Duodenal mucosa (tissue), 2 donors: ENCODE measurements around the gene SUCLG2.

Source experiments
- H3K27ac ChIP-seq: one replicate; pipeline ENCODE4 v1.7.0; 2013; ENCODE audit warnings: low read depth, low read length
- H3K27me3 ChIP-seq, 2 donors: one replicate each; pipeline ENCODE4 v1.7.0; 2013; ENCODE audit warnings: low read length in 2 of 2, control low read depth in 1 of 2; ENCODE audit not compliant: insufficient read depth in 2 of 2, control insufficient read depth in 1 of 2
- H3K36me3 ChIP-seq, 2 donors: one replicate each; pipeline ENCODE4 v1.7.0; 2013; ENCODE audit warnings: low read length in 2 of 2, control low read depth in 1 of 2; ENCODE audit not compliant: insufficient read depth in 2 of 2, control insufficient read depth in 1 of 2
- H3K4me1 ChIP-seq, 2 donors: one replicate each; pipeline ENCODE4 v1.7.0; 2013; ENCODE audit warnings: low read length in 2 of 2, control low read depth in 1 of 2; ENCODE audit not compliant: insufficient read depth in 2 of 2, control insufficient read depth in 1 of 2
- H3K4me3 ChIP-seq, 2 donors: one replicate each; pipeline ENCODE4 v1.7.0; 2013; ENCODE audit warnings: low read length in 2 of 2, low read depth in 1 of 2
- H3K9ac ChIP-seq, 2 donors: one replicate each; pipeline ENCODE4 v1.7.0; 2013; ENCODE audit warnings: low read length in 2 of 2, low read depth in 1 of 2
- H3K9me3 ChIP-seq, 2 donors: one replicate each; pipeline ENCODE4 v1.7.0; 2013; ENCODE audit warnings: low read length in 2 of 2, control low read depth in 1 of 2; ENCODE audit not compliant: control insufficient read depth in 1 of 2

Gene SUCLG2

DNA sequence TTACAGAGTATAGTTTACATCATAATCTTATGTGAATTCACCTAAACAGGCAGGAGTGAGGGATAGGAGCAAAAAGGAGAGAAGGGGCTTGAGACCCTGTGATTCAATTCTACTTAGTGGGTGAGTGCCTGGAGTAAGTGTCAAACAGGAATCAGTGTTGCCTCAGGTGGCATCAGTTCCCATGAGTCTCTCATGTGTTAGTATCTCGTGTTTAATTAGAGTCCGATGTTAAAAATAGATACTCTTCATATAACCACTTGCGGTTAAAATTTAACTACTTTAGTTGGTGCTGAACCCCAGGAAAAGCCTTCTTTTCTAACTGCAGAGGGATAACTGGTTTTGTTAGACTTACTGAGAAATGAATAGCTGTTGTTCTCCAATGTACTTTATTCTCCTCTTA is 251.5 kb downstream of the SUCLG2 start:
- Histone ChIP-seq H3K9me3 (no peaks in the 10 kb centered on the region), H3K36me3 (peaks cover 4 to 25% of the 10 kb centered on the region in 2 donors), H3K4me3 (no peak overlapping the region), H3K27me3 (no peaks in the 10 kb centered on the region), H3K27ac (no peak overlapping the region), H3K9ac (no peak overlapping the region), H3K4me1 (no peaks in the 10 kb centered on the region)

- no peaks in the 10 kb centered on the region for H3K27me3 ChIP-seq
- H3K9ac ChIP-seq: no peak overlapping the region
- no peak overlapping the region for H3K4me3 ChIP-seq
- no peaks in the 10 kb centered on the region for H3K9me3 ChIP-seq
- no peaks in the 10 kb centered on the region for H3K4me1 ChIP-seq
- H3K36me3 ChIP-seq: peaks cover 4 to 18% of the 10 kb centered on the region in 2 donors
- no peak overlapping the region for H3K27ac ChIP-seq
These were observed 252.5 kb downstream of the SUCLG2 start for GRCh38 chr3:67401921-67402320.

GRCh38 chr3:67400476-67400875 is 253.9 kb downstream of the SUCLG2 start:
- Histone ChIP-seq H3K9ac (no peak overlapping the region), H3K27ac (no peak overlapping the region), H3K36me3 (peaks cover 4 to 15% of the 10 kb centered on the region in 2 donors), H3K9me3 (no peaks in the 10 kb centered on the region), H3K4me3 (no peak overlapping the region), H3K27me3 (no peaks in the 10 kb centered on the region), H3K4me1 (no peaks in the 10 kb centered on the region)

DNA sequence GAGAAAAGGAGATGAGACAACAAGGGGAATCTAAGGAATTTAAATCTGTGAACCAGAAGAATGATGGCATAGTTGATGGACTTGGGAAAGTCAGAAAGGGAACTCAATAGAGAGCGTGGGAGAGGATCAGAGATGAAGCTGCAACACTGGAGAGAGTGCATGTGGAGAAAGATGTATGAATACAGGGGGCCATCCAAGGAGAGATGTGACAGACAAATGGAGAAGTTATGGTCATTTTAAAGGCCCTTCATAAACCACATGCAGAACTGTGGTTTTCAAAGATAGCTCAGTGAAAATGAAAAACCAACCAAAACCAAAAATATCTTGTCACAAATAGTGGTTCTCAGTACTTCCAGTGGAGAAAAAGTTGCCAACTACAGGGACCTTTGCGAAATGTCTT is 265.2 kb downstream of the SUCLG2 start:
- no peak overlapping the region for H3K27ac ChIP-seq
- no peaks in the 10 kb centered on the region for H3K9me3 ChIP-seq
- H3K27me3 ChIP-seq: no peaks in the 10 kb centered on the region
- H3K4me1 ChIP-seq: no peaks in the 10 kb centered on the region
- no peak overlapping the region for H3K9ac ChIP-seq
- H3K36me3 ChIP-seq: peaks cover 10 to 14% of the 10 kb centered on the region in 2 donors
- H3K4me3 ChIP-seq: no peak overlapping the region

- no peak overlapping the region for H3K27ac ChIP-seq
- no peaks in the 10 kb centered on the region for H3K4me1 ChIP-seq
- no peaks in the 10 kb centered on the region for H3K9me3 ChIP-seq
- peaks cover 10 to 14% of the 10 kb centered on the region in 2 donors for H3K36me3 ChIP-seq
- no peak overlapping the region for H3K9ac ChIP-seq
- H3K4me3 ChIP-seq: no peak overlapping the region
- H3K27me3 ChIP-seq: no peaks in the 10 kb centered on the region
These were observed 265.7 kb downstream of the SUCLG2 start for GRCh38 chr3:67388738-67389137.

- Histone ChIP-seq H3K36me3 (peaks cover 3 to 7% of the 10 kb centered on the region in 2 donors), H3K9ac (no peak overlapping the region), H3K4me1 (no peaks in the 10 kb centered on the region), H3K27me3 (no peaks in the 10 kb centered on the region), H3K27ac (no peak overlapping the region), H3K4me3 (no peak overlapping the region), H3K9me3 (no peaks in the 10 kb centered on the region)
These were observed 268.0 kb downstream of the SUCLG2 start for GRCh38 chr3:67386451-67386850.

GRCh38 chr3:67384760-67385397 is 269.5 kb downstream of the SUCLG2 start:
- Histone ChIP-seq H3K9me3 (no peaks in the 10 kb centered on the region), H3K36me3 (peaks cover 3 to 6% of the 10 kb centered on the region in 2 donors), H3K4me3 (no peak overlapping the region), H3K27me3 (no peaks in the 10 kb centered on the region), H3K9ac (no peak overlapping the region), H3K4me1 (no peaks in the 10 kb centered on the region), H3K27ac (no peak overlapping the region)

DNA sequence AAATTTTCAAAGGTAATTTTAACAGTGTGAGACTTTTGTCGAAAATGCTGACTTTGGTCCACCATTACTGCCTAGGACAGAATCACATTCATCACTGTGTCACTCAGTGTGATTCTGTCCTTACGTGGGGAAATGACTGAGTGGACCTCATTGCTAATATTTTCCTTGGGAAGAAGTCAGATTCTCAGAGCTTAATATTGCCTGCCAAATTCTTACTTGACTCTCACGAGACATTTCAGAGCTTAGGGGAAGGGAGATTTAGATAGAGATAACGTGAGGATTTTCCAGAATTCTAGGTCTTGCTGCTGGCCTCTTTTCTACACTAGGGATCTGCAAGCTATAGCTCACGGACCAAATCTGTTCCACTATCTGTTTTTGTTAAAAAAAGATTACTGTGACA is 270.4 kb downstream of the SUCLG2 start:
- Histone ChIP-seq H3K36me3 (peaks cover under 1 to 6% of the 10 kb centered on the region in 2 donors), H3K4me3 (no peak overlapping the region), H3K9ac (no peak overlapping the region), H3K27ac (no peak overlapping the region), H3K4me1 (no peaks in the 10 kb centered on the region), H3K27me3 (no peaks in the 10 kb centered on the region), H3K9me3 (no peaks in the 10 kb centered on the region)

DNA sequence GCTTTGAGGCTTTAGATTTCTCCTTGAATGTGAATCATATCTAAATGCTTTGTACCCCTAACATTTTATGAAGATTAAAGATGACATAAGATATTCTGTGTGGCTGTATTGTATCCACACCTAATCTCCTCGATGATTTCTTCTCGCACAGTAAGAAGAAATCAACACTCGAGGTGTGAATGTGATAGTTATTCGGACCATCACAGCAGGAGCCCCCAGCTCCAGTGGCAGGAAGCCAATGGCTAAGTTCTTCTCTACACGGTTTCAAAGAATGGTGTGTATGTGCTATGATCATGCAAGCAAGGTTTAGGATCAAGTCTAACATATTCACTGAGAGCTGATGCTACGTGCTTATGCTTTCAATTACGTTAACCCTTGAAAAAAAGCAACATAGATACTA is 271.0 kb downstream of the SUCLG2 start:
- no peak overlapping the region for H3K27ac ChIP-seq
- no peaks in the 10 kb centered on the region for H3K4me1 ChIP-seq
- H3K4me3 ChIP-seq: no peak overlapping the region
- no peaks in the 10 kb centered on the region for H3K9me3 ChIP-seq
- H3K27me3 ChIP-seq: no peaks in the 10 kb centered on the region
- peaks cover 0 to 1% of the 10 kb centered on the region in 2 donors for H3K36me3 ChIP-seq
- no peak overlapping the region for H3K9ac ChIP-seq

DNA sequence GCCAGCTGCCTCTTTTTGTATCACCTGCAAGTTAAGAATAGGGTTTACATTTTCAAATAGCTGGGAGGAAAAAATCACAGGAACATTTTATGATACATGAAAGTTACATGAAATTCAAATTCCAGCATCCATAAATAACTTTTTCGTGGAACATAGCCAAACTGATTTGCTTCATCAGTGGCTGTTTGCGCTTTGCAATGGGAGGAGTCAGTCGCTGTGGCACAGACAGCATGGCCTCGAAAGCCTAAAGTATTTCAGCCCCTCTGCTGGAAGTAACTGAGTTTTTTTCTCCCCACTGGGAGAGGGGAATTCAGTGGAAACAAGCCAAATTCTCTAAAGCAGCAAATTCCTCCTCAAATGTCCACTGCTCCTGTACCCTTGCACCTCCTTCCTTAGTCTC is 271.9 kb downstream of the SUCLG2 start:
- no peaks in the 10 kb centered on the region for H3K9me3 ChIP-seq
- H3K36me3 ChIP-seq: no peaks in the 10 kb centered on the region
- H3K27ac ChIP-seq: no peak overlapping the region
- no peak overlapping the region for H3K4me3 ChIP-seq
- no peaks in the 10 kb centered on the region for H3K27me3 ChIP-seq
- no peaks in the 10 kb centered on the region for H3K4me1 ChIP-seq
- no peak overlapping the region for H3K9ac ChIP-seq
